ENCODE results near the gene CFL2. TPM values are rescaled to one million over a fixed set of nuclear protein-coding genes. Genes with fewer than 3 reads are reported as not detected.

Gene CFL2
- total RNA-seq, 1 donor from 2014 or later = 56.8 TPM

DNA sequence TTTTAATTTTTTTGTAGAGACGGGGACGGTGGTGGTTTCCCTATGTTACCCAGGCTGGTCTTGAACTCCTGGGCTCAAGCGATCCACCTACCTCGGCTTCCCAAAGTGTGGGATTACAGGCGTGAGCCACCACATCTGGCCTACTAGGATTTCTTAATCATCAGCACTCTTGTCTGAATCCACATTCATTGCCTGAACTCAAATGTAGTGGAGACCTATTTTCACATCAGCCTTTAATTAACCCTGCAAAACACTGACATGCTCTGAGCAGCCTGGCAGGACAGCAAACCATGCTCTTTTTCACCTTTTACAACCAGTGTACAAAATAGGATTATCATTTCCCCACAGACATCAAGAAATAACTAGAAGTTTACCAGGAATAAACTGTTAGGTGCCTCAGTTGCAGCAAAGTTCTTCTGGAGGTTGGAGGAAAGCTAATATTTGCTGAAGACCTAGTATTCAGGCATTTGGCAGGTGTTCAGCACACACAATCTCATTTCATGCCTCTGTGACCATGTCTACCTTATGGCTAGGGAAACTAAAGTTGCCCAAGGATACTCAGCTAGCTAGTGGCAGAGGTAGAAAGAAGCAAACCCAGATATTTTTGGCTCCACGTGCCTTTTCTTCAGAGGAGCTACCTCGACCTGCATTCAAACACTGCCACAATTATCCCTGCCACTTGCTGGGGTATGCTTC is 37.7 kb downstream of the CFL2 start:
- no peak for DNase-seq

DNA sequence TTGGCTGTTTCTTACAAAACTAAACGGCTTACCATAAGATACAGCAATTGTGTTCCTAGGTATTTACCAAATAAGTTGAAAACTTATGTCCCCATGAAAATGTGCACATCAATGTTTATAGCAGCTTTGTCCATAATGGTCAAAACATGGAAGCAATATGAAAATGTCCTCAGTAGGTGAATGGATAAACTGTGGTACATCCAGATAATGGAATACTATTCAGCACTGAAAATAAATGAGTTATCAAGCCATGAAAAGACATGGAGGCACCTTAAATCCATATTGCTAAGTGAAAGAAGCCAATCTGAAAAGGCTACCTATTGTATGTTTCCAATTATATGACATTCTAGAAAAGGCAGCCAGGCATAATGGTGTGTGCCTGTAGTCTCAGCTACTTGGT is 40.7 kb downstream of the CFL2 start:
- no peak for DNase-seq

GRCh38 chr14:34671716-34672115 is 42.7 kb downstream of the CFL2 start:
- DNase-seq = no peak

- no peak for DNase-seq
These were observed 46.3 kb downstream of the CFL2 start for GRCh38 chr14:34668111-34668510.

- no peak for DNase-seq
These were observed 47.4 kb downstream of the CFL2 start for GRCh38 chr14:34667007-34667406.

DNA sequence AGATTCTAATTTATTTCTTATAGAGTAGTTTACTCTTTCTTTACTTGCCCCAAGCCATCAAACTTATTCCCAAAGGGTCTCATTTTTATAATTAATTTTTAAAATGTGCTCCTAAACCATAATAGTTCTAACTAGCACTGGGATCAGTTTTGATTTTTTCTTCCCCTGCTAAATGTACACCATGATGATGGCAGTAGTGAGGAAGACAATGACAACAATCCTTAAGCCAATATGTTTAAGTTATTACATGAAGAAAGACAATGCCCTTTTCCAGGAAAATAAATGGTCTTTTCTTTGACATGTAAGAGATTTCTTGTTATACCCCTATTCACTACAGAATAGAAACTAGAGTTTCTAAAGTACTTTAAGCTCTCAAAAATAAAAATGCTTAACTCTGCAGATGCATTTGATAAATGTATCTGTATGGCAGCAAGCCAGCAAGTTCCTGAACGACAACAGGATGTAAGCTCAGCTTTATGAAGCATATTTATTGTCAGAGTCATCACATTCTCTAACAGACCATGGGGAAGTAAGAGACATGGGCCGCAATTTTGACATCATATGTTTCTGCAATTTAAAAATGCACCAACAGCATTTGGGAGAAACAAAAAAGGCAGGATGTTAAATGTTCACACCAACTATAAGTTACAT is 48.5 kb downstream of the CFL2 start:
- DNase-seq = no peak

GRCh38 chr14:34662561-34663088 is 51.8 kb downstream of the CFL2 start:
- no peak for DNase-seq

- DNase-seq = no peak
These were observed 53.6 kb downstream of the CFL2 start for GRCh38 chr14:34660796-34661195.

Small RNA genes within 50 kb of the gene (small RNA-seq; reads per million reads assigned to genes)
- gene RNU6-1261P = not detected

Other genes with a start within 250 kb of the CFL2 start
- 75.0 TPM for gene EAPP, start 174.9 kb downstream of the CFL2 start, total RNA-seq
- 106 TPM for gene SNX6, start 84.4 kb downstream of the CFL2 start, total RNA-seq
- gene BAZ1A, start 160.8 kb upstream of the CFL2 start, total RNA-seq = 27.3 TPM

Data from occipital lobe (tissue), 3 donors.